HG03521 (cell line): ENCODE data around the gene ICE2.
A peak's percentile ranks its signal among the peaks of the same experiment; 100 is the strongest.

Source experiments
- ATAC-seq: cut with Tn5 transposase; IDR thresholded peaks from one replicate; pipeline ENCODE4 v1.9.1; 2021; ENCODE audit warnings: mild to moderate bottlenecking, moderate library complexity; ENCODE audit not compliant: unreplicated experiment

Gene ICE2

GRCh38 chr15:60507596-60508424 is 28.9 kb upstream of the ICE2 start:
- peak; percentile 77 for ATAC-seq

GRCh38 chr15:60496853-60497252 is 17.9 kb upstream of the ICE2 start:
- ATAC-seq = no peak

GRCh38 chr15:60494108-60494507 is 15.2 kb upstream of the ICE2 start:
- ATAC-seq = no peak

- ATAC-seq = no peak
Measured at GRCh38 chr15:60493166-60493565, 14.2 kb upstream of the ICE2 start.

GRCh38 chr15:60486742-60487141 is 7.8 kb upstream of the ICE2 start:
- no peak for ATAC-seq

- no peak for ATAC-seq
Measured at GRCh38 chr15:60485365-60486055, 6.6 kb upstream of the ICE2 start.

- ATAC-seq = no peak
Measured at GRCh38 chr15:60483042-60483441, 4.1 kb upstream of the ICE2 start.

GRCh38 chr15:60480888-60481287 is 1.9 kb upstream of the ICE2 start:
- no peak for ATAC-seq

GRCh38 chr15:60480149-60480548 is 1.2 kb upstream of the ICE2 start:
- ATAC-seq = no peak

- no peak for ATAC-seq
Measured at GRCh38 chr15:60479361-60480110, 594 bp upstream of the ICE2 start.

GRCh38 chr15:60477916-60478565 is 901 bp downstream of the ICE2 start:
- ATAC-seq = no peak

- no peak for ATAC-seq
Measured at GRCh38 chr15:60477164-60477563, 1.8 kb downstream of the ICE2 start.

GRCh38 chr15:60476713-60477112 is 2.2 kb downstream of the ICE2 start:
- ATAC-seq = no peak

GRCh38 chr15:60473135-60473534 is 5.8 kb downstream of the ICE2 start:
- no peak for ATAC-seq

GRCh38 chr15:60471314-60471713 is 7.6 kb downstream of the ICE2 start:
- ATAC-seq = no peak

GRCh38 chr15:60469893-60470641 is 8.9 kb downstream of the ICE2 start:
- ATAC-seq = no peak

- ATAC-seq = no peak
Measured at GRCh38 chr15:60464836-60465630, 13.9 kb downstream of the ICE2 start.

- ATAC-seq = no peak
Measured at GRCh38 chr15:60462027-60462426, 16.9 kb downstream of the ICE2 start.

GRCh38 chr15:60460931-60461330 is 18.0 kb downstream of the ICE2 start:
- ATAC-seq = no peak

- ATAC-seq = no peak
Measured at GRCh38 chr15:60458721-60459120, 20.2 kb downstream of the ICE2 start.
